Measurements from ENCODE around the gene DGUOK.

Gene DGUOK

DNA sequence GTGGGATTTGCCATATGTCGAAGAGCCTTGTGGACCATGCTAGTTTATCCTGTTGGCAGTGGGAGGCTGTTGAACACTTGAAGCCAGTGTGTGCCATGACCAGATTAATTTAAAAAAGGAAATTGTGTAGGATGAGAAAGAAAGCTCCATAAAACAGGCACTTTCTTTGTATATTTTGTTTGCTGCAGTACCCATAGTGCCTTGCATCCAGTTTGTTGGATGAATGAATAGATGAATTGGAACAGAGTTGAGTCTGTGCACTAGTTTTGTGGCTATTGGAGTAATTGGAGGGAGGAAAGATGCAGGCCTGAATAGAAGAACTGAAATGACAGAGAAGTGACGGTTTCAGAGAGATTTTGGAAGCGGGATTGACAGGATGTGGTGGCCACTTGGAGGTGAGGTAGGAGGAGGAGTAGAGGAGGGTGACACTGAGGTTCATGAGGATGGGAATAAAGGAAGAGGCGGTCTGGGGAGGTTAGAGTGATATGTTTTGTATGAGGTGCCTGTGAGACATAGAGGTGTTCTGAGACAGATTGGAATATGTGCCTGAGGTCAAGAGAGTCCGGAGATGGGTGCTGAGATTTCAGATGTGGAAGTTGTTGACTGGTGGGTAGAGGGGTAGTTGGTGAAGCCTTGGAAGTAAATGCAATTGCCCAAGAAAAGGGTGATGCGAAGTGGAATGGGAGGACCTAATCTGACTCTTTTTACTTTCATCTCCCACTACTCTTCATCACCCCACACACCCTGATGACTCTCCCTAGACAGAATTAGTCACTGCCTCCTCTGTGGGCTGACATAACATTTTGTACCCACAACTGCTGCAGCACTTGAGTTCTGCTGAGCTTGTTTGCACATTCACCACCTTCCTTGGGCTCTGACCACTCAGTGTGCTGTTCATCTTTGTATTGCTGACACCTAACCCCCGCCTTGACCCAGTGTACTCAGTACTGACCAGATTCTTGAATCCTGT is 5.1 kb downstream of the DGUOK start:
- no peak for TF ChIP-seq CTCF (IDR thresholded peaks at IDR 0.05)

GRCh38 chr2:73933194-73933593 is 6.5 kb downstream of the DGUOK start:
- TF ChIP-seq CTCF (IDR thresholded peaks at IDR 0.05): no peak

- TF ChIP-seq CTCF (IDR thresholded peaks at IDR 0.05): no peak
Observed at GRCh38 chr2:73935641-73936040, 9.0 kb downstream of the DGUOK start.

GRCh38 chr2:73937103-73937885 is 10.6 kb downstream of the DGUOK start:
- no peak for TF ChIP-seq CTCF (IDR thresholded peaks at IDR 0.05)

DNA sequence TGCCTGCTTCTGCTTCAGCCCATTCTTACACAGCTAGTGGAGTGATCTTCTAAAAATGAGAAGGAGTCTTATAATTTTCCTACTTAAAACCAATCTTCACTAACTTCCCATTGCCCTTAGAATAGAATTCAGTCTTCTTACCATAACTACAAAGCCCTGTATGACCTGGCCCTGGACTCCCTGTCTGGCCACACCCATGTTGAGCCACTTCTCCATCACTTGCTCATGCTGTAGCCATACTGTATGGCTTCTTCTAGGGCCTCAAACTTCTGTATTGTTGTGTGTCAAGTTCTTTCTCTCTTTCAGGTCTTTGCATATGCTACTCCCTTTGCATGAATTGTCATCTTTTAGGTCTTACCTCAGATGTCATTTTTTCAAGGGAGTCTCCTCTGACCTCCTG is 11.2 kb downstream of the DGUOK start:
- no peak for TF ChIP-seq CTCF (IDR thresholded peaks at IDR 0.05)

- no peak for TF ChIP-seq CTCF (IDR thresholded peaks at IDR 0.05)
Observed at GRCh38 chr2:73938718-73939352, 12.2 kb downstream of the DGUOK start.

DNA sequence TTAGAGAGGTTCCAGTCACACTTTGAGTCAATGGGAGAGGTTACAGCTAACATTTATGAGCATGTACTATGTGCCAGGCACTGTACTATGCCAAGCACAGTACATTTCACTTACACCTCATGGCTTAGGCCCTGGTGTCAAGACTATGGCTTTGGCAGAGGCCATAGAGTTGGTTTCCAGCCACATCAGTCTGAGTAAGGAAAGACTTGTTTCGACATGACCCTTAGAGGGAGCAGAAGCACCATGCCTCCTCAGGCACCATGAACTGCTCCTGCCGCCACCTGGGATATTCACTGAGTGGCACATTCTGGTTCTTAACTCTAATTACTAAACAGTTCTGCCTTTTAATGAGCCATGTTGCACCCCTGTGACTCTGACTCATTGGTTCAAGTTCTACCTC is 12.7 kb downstream of the DGUOK start:
- TF ChIP-seq CTCF (IDR thresholded peaks at IDR 0.05): no peak
